OCI-LY7 (cell line): ENCODE measurements around the gene EPHA6. TPM values are rescaled to one million over a fixed set of nuclear protein-coding genes. Genes with fewer than 3 reads are reported as not detected.

Source experiments
- BruUV-seq: library from RNA; stranded (reverse); fragments of 400-500 nt; replicated peaks from 2 replicates; lab custom pipeline; 2021; lab: Mats Ljungman, UMichigan
- CTCF ChIA-PET: fragments of 300-600 bp; sonication (Branson Sonifier 250); formaldehyde crosslinking; loops from one replicate; lab custom pipeline; 2022; ENCODE audit warnings: antibody characterized with exemption; ENCODE audit not compliant: unreplicated experiment; lab: Charles Lee
- POLR2A ChIA-PET: fragments of 300-600 bp; sonication (Branson Sonifier 250); formaldehyde crosslinking; loops from one replicate; lab custom pipeline; 2022; ENCODE audit warnings: antibody characterized with exemption; lab: Charles Lee
- DNase-seq: peaks from one replicate; pipeline ENCODE4 v3.0.0-alpha.2; 2015; ENCODE audit warnings: low spot score
- H2AFZ ChIP-seq: fragments of 200-600 bp; sonication (generic), shearing (Covaris generic); 2 replicates; pipeline ENCODE4 v1.6.1; 2014; ENCODE audit warnings: mild to moderate bottlenecking, antibody characterized with exemption, low read length, moderate library complexity
- H3K27ac ChIP-seq: fragments of 200-600 bp; sonication (generic); 2 replicates; pipeline ENCODE4 v1.5.1; 2014; ENCODE audit warnings: mixed run types, low read depth, mild to moderate bottlenecking, moderate library complexity, low read length, inconsistent platforms; ENCODE audit not compliant: poor library complexity, severe bottlenecking
- H3K36me3 ChIP-seq: fragments of 200-600 bp; sonication (generic); 2 replicates; pipeline ENCODE4 v1.6.1; 2014; ENCODE audit warnings: mild to moderate bottlenecking, antibody characterized with exemption, low read length, moderate library complexity, mixed read lengths; ENCODE audit not compliant: insufficient read depth
- H3K4me1 ChIP-seq: fragments of 200-600 bp; sonication (generic); 2 replicates; pipeline ENCODE4 v1.5.1; 2014; ENCODE audit warnings: mild to moderate bottlenecking, low read length; ENCODE audit not compliant: insufficient read depth, poor library complexity, severe bottlenecking
- H3K4me2 ChIP-seq: fragments of 200-600 bp; sonication (generic); 2 replicates; pipeline ENCODE4 v1.6.1; 2014; ENCODE audit warnings: mild to moderate bottlenecking, low read length
- H3K4me3 ChIP-seq: fragments of 200-600 bp; sonication (generic); 2 replicates; pipeline ENCODE4 v1.5.1; 2014; ENCODE audit warnings: mild to moderate bottlenecking, low read depth, low read length; ENCODE audit not compliant: poor library complexity, severe bottlenecking
- H3K79me2 ChIP-seq: fragments of 200-600 bp; sonication (generic); 2 replicates; pipeline ENCODE4 v1.6.1; 2016; ENCODE audit warnings: low read depth, mild to moderate bottlenecking, low read length, moderate library complexity, mixed read lengths; ENCODE audit not compliant: insufficient read depth
- H3K9me2 ChIP-seq: fragments of 200-600 bp; sonication (generic); 2 replicates; pipeline ENCODE4 v1.6.1; 2016; ENCODE audit warnings: mild to moderate bottlenecking, low read length, mixed read lengths; ENCODE audit not compliant: insufficient read depth
- H3K9me3 ChIP-seq: fragments of 200-600 bp; sonication (generic); 2 replicates; pipeline ENCODE4 v1.6.1; 2014; ENCODE audit warnings: mild to moderate bottlenecking, mixed run types, low read length, mixed read lengths
- H4K20me1 ChIP-seq: fragments of 200-600 bp; sonication (generic); 2 replicates; pipeline ENCODE4 v1.6.1; 2014; ENCODE audit warnings: mild to moderate bottlenecking, antibody characterized with exemption, low read length, moderate library complexity, mixed read lengths; ENCODE audit not compliant: insufficient read depth
- EZH2phosphoT487 ChIP-seq: fragments of 200-600 bp; sonication (generic); IDR thresholded peaks from 2 replicates; pipeline ENCODE4 v1.6.1; 2018; ENCODE audit warnings: low read depth, borderline replicate concordance, mild to moderate bottlenecking, mixed run types, antibody characterized with exemption, low read length, moderate library complexity, mixed read lengths
- intact Hi-C: fragments of 100-400 bp; cut with micrococcal nuclease; formaldehyde crosslinking; loops from one replicate; pipeline ENCODE4 v1.10.0; 2022; ENCODE audit not compliant: unreplicated experiment
- total RNA-seq, 2 experiments: library from RNA; depleted of rRNA in 1 of 2; stranded (reverse); fragments of >200 nt in 1 of 2; shearing (Covaris generic) in 1 of 2; gene quantifications; 2 replicates each; pipeline ENCODE4 v1.2.3, GENCODE V29; 2014 to 2022
- TF ChIP-seq, protein P1 (sequence below): fragments of 200-600 bp; sonication (generic); conservative IDR thresholded peaks from 2 replicates; pipeline ENCODE4 v1.5.1; 2014; ENCODE audit warnings: mild to moderate bottlenecking, antibody characterized with exemption, low read length, moderate library complexity, mixed read lengths

Gene EPHA6
- total RNA-seq, 2 experiments from 2014 or later: not detected

DNA sequence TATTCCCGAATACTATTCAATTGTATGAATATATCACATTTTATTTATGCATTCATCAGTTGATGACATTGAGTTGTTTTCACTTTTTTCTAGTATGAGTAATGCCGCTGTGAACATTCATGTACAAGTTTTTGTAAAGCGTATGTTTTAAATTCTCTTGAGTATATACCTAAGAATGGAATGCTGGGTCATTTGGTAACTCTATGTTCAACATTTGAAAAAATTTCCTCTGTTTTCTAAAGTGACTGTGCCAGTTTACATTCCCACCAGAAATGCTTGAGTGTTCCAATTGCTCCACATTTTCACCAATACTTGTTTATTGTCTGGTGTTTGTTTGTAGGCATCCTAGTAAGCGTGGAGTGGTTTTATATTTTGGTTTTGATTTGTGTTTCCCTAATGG is 144.5 kb downstream of the EPHA6 start:
- no peak for DNase-seq
- no peaks in the 10 kb centered on the region for H4K20me1 ChIP-seq
- no peak overlapping the region for H3K4me3 ChIP-seq
- H2AFZ ChIP-seq: no peak overlapping the region
- no peaks in the 10 kb centered on the region for H3K4me1 ChIP-seq
- CTCF ChIA-PET: no interaction called here
- POLR2A ChIA-PET: interaction anchor here (0.6 to 1.0 kb wide), 2 partner anchors 9 to 28 kb away, joined by 4 read pairs; no protein-coding TSS in a partner anchor
- no peak overlapping the region for H3K4me2 ChIP-seq
- TF ChIP-seq, protein P1, sequence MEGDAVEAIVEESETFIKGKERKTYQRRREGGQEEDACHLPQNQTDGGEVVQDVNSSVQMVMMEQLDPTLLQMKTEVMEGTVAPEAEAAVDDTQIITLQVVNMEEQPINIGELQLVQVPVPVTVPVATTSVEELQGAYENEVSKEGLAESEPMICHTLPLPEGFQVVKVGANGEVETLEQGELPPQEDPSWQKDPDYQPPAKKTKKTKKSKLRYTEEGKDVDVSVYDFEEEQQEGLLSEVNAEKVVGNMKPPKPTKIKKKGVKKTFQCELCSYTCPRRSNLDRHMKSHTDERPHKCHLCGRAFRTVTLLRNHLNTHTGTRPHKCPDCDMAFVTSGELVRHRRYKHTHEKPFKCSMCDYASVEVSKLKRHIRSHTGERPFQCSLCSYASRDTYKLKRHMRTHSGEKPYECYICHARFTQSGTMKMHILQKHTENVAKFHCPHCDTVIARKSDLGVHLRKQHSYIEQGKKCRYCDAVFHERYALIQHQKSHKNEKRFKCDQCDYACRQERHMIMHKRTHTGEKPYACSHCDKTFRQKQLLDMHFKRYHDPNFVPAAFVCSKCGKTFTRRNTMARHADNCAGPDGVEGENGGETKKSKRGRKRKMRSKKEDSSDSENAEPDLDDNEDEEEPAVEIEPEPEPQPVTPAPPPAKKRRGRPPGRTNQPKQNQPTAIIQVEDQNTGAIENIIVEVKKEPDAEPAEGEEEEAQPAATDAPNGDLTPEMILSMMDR: no peak
- TF ChIP-seq EZH2phosphoT487: no peak
- no peaks in the 10 kb centered on the region for H3K79me2 ChIP-seq
- no TSS peak for BruUV-seq
- H3K9me3 ChIP-seq: no peaks in the 10 kb centered on the region
- no peaks in the 10 kb centered on the region for H3K36me3 ChIP-seq
- intact Hi-C loops: no loop called here
- H3K9me2 ChIP-seq: no peaks in the 10 kb centered on the region
- no peak overlapping the region for H3K27ac ChIP-seq

DNA sequence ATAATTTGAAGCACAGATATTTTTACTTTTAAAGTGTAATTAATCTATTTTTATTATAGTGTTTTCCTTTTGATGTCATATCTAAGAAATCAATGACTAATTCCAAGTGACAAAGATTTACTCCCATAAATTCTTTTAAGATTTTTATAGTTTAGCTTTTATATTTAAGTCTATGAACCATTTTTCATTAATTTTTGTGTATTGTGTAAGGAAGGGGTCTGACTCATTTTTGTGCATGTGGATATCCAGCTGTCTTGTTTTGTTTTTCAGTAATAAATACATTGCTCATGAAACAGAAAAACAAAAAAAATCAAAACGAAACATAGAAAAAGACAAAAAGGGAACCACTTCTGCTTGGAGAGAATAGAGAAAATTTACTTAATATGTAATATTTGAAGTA is 145.1 kb downstream of the EPHA6 start:
- Histone ChIP-seq H3K4me3 (no peak overlapping the region), H3K9me3 (no peaks in the 10 kb centered on the region), H3K9me2 (no peaks in the 10 kb centered on the region), H3K79me2 (no peaks in the 10 kb centered on the region), H3K4me1 (no peaks in the 10 kb centered on the region), H3K36me3 (no peaks in the 10 kb centered on the region), H3K4me2 (no peak overlapping the region), H3K27ac (no peak overlapping the region), H2AFZ (no peak overlapping the region), H4K20me1 (no peaks in the 10 kb centered on the region)
- ChIA-PET CTCF (no interaction called here), POLR2A (interaction anchor here (0.6 to 1.0 kb wide), 2 partner anchors 10 to 28 kb away, joined by 4 read pairs; no protein-coding TSS in a partner anchor)
- intact Hi-C loops: no loop called here
- no TSS peak for BruUV-seq
- DNase-seq: no peak
- TF ChIP-seq, protein P1: no peak
- TF ChIP-seq EZH2phosphoT487: no peak

DNA sequence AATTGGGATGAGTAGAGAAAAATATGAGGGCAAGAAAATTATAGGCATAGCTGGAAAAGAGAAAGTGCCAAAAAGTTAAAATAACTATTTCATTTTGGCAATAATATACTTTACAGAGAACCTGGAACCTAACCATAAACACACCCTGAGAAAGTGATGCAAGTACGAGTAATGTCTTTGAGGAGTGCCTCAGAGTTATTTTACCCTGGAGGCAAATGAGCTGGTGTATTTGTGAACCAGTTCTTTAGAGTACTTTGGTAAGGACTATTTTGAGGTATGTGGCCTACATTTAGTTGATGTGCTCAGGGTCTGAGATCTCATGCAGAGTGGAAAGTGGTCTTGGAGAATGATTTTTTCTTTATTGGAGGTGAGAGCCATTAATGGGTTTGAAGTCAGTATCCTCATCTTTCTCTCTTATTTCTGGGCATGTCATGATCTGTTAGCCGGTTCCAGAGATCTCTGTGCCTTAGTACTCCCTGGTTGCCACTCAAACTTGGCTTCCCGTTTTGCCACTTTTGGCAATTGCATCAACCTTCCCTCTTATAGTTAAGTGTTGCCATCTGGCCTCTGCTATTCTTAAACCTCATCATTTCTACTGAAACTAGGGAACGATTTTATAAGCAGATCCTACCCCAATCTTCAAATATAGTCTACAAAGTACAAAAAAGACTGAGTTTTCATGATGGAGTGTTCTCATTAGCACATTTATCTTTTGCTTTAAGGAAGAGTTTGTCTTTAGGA is 145.7 kb downstream of the EPHA6 start:
- ChIA-PET POLR2A (interaction anchor here (1.0 kb wide), 1 partner anchor 10 kb away, joined by 4 read pairs; no protein-coding TSS in a partner anchor), CTCF (no interaction called here)
- Histone ChIP-seq H4K20me1 (no peaks in the 10 kb centered on the region), H3K9me2 (no peaks in the 10 kb centered on the region), H2AFZ (no peak overlapping the region), H3K79me2 (no peaks in the 10 kb centered on the region), H3K4me2 (no peak overlapping the region), H3K27ac (no peak overlapping the region), H3K4me3 (no peak overlapping the region), H3K4me1 (no peaks in the 10 kb centered on the region), H3K36me3 (no peaks in the 10 kb centered on the region), H3K9me3 (no peaks in the 10 kb centered on the region)
- intact Hi-C loops: no loop called here
- BruUV-seq: no TSS peak
- TF ChIP-seq, protein P1: no peak
- no peak for TF ChIP-seq EZH2phosphoT487
- no peak for DNase-seq
